ENCODE data around the gene RPS18.

The RPS18 gene

GRCh38 chr6:33317669-33318425 lies 46.0 kb downstream of the RPS18 start, which contains the start of gene ZBTB22:
ZBTB22 (minus strand) TSS chr6:33317744; CDS start chr6:33316916, 828 bp downstream.
- Histone ChIP-seq H3K9ac (no peak within 1 kb of the TSS), H3K4me1 (peaks cover 51% of the 10 kb centered on the region)

GRCh38 chr6:33318426-33319073 lies 46.7 kb downstream of the RPS18 start:
- H2AFZ ChIP-seq, result no peak overlapping the region
- H3K9me3 ChIP-seq (ENCODE audit: control insufficient read depth, low read length), result no peaks in the 10 kb centered on the region
- H3K79me2 ChIP-seq, result peaks cover 7% of the 10 kb centered on the region
- H3K27ac ChIP-seq, result peak overlapping the region; percentile 86
- H3K4me3 ChIP-seq (ENCODE audit: low read depth, low read length), result peak overlapping the region; percentile 84
- H3K27me3 ChIP-seq (ENCODE audit: control insufficient read depth, insufficient read depth, low read length), result no peaks in the 10 kb centered on the region
- no peaks in the 10 kb centered on the region for H3K36me3 ChIP-seq (ENCODE audit: control insufficient read depth, insufficient read depth, low read length)
- H3K9ac ChIP-seq, result no peak overlapping the region
- no peak for TF ChIP-seq CTCF (IDR thresholded peaks at IDR 0.05)
- H3K4me2 ChIP-seq (ENCODE audit: low read length), result peak overlapping the region; percentile 78
- H3K4me1 ChIP-seq, result peaks cover 51% of the 10 kb centered on the region

More at GRCh38 chr6:33317669-33318425, 46.0 kb downstream of the RPS18 start, which contains the start of gene ZBTB22:
- Histone ChIP-seq H3K36me3 (ENCODE audit: control insufficient read depth, insufficient read depth, low read length) (no peaks in the 10 kb centered on the region), H3K4me3 (ENCODE audit: low read depth, low read length) (peak within 1 kb of the TSS; percentile 84), H3K27me3 (ENCODE audit: control insufficient read depth, insufficient read depth, low read length) (no peaks in the 10 kb centered on the region), H2AFZ (peak within 1 kb of the TSS; percentile 61), H3K27ac (peak within 1 kb of the TSS; percentile 86), H3K4me2 (ENCODE audit: low read length) (peak within 1 kb of the TSS; percentile 78), H3K79me2 (peaks cover 7% of the 10 kb centered on the region), H3K9me3 (ENCODE audit: control insufficient read depth, low read length) (no peaks in the 10 kb centered on the region)
- no peak for TF ChIP-seq CTCF (IDR thresholded peaks at IDR 0.05)

DNA sequence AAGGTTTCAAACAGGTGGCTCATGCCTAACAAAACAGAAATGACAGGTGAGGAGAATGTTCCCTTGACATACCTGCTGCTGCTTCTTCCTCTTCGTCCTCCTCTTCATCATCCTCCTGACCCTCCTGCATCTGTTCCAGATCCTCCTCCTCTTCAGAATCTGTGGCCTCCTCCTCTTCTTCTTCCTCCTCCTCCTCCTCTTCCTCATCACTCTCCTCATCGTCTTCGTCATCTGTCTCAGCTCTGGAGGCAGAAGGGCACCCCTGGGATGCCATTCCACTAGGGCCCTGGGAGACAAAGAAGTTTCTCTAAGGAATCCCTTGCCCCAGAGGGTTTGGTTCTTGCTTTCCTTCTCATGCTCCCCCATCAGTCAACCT lies 48.1 kb downstream of the RPS18 start:
- Histone ChIP-seq H3K4me2 (ENCODE audit: low read length) (peak overlapping the region; percentile 54), H3K79me2 (peaks cover 7% of the 10 kb centered on the region), H3K4me3 (ENCODE audit: low read depth, low read length) (peak overlapping the region; percentile 11), H3K27me3 (ENCODE audit: control insufficient read depth, insufficient read depth, low read length) (no peaks in the 10 kb centered on the region), H3K9ac (no peak overlapping the region), H2AFZ (no peak overlapping the region), H3K9me3 (ENCODE audit: control insufficient read depth, low read length) (no peaks in the 10 kb centered on the region), H3K4me1 (peaks cover 47% of the 10 kb centered on the region), H3K36me3 (ENCODE audit: control insufficient read depth, insufficient read depth, low read length) (no peaks in the 10 kb centered on the region), H3K27ac (peak overlapping the region; percentile 86)
- no peak for TF ChIP-seq CTCF (IDR thresholded peaks at IDR 0.05)

DNA sequence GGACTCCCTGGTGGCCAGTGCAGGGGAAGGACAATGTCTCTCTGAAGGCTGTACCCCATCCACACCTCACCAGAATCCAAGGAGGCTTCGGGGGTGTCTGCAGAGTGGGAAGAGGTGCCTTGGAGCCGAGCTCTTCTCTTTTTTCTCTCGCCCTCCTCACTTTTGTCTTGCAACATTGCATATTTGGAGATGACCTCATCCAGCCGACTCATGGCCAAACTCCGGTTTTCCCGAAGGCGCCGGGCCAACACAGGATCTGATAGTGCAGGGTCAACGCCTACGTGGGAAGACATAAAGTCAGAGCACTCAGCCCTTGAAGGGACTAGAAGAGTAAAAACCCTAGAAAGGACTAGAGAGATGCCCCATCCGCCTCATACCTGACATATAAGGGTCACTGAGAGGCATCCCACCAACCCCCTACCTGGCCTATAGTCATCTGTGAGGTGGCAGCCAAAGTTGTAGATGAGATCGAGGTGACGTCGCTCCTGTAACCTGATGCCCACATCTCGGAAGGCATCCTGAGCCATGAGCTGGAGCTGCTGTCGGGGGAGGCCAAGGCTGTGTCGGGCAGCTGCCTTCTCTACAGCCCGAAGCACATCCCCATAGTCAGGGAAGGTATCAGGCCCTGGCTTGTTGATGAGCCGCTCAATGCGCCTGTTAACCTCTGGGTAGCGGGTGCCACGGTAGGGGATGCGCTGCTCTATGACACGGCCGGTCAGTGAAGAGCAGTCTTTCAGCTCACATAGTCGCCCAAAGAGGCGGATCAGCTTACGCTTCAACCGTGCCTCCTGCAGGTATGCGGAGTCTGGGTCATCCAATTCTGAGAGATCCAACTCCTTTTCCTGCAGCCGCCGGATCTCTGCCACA lies 48.7 kb downstream of the RPS18 start:
- Histone ChIP-seq H2AFZ (peak overlapping the region; percentile 3), H3K9ac (no peak overlapping the region), H3K9me3 (ENCODE audit: control insufficient read depth, low read length) (no peaks in the 10 kb centered on the region), H3K27ac (peak overlapping the region; percentile 86), H3K27me3 (ENCODE audit: control insufficient read depth, insufficient read depth, low read length) (no peaks in the 10 kb centered on the region), H3K36me3 (ENCODE audit: control insufficient read depth, insufficient read depth, low read length) (no peaks in the 10 kb centered on the region), H3K4me3 (ENCODE audit: low read depth, low read length) (peak overlapping the region; percentile 11), H3K4me2 (ENCODE audit: low read length) (peak overlapping the region; percentile 54), H3K79me2 (peaks cover 7% of the 10 kb centered on the region), H3K4me1 (peaks cover 44% of the 10 kb centered on the region)
- no peak for TF ChIP-seq CTCF (IDR thresholded peaks at IDR 0.05)
